Measurements from ENCODE around the gene GRM4.
"Not testable (repeated sequence)": the region's sequence is repeated elsewhere in the genome, so short reads cannot be mapped to it uniquely, and the experiment has no call there.

Gene GRM4

DNA sequence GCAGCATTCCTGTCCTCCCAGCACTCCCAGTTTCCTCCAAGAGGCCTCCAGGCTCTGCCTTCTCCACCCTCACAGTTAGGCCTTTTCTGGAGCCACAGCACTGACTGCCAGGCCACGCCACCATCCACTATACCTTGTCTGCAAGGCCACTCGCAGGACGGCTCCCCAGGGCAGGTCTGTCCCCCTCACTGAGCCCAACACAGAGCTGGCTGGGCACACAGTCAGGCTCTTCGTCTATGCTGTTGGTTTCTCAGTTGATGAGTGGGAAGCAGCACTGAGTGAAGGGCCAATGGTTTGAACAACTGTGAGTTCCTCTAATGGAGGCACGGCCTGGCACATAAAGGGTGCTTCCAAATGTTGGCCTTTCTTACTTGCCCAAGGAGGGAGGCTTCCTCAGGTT lies 95.2 kb downstream of the GRM4 start:
- Mint-ChIP-seq H3K4me1 (ENCODE audit: low read depth) (no peaks in the 10 kb centered on the region), H3K27me3 (no peaks in the 10 kb centered on the region), H3K36me3 (ENCODE audit: low read depth) (no peaks in the 10 kb centered on the region), H3K9me3 (no peaks in the 10 kb centered on the region), H3K27ac (no peak overlapping the region), H3K4me3 (no peak overlapping the region)

- Mint-ChIP-seq H3K4me3 (no peak overlapping the region), H3K4me1 (ENCODE audit: low read depth) (peaks cover 4% of the 10 kb centered on the region), H3K27ac (no peak overlapping the region), H3K36me3 (ENCODE audit: low read depth) (no peaks in the 10 kb centered on the region), H3K27me3 (no peaks in the 10 kb centered on the region), H3K9me3 (no peaks in the 10 kb centered on the region)
Measured at GRCh38 chr6:34049395-34050342, 96.2 kb downstream of the GRM4 start.

- Mint-ChIP-seq H3K4me3 (no peak overlapping the region), H3K9me3 (no peaks in the 10 kb centered on the region), H3K27me3 (no peaks in the 10 kb centered on the region), H3K4me1 (ENCODE audit: low read depth) (peaks cover 10% of the 10 kb centered on the region), H3K36me3 (ENCODE audit: low read depth) (no peaks in the 10 kb centered on the region), H3K27ac (no peak overlapping the region)
Measured at GRCh38 chr6:34047913-34048867, 97.7 kb downstream of the GRM4 start.

DNA sequence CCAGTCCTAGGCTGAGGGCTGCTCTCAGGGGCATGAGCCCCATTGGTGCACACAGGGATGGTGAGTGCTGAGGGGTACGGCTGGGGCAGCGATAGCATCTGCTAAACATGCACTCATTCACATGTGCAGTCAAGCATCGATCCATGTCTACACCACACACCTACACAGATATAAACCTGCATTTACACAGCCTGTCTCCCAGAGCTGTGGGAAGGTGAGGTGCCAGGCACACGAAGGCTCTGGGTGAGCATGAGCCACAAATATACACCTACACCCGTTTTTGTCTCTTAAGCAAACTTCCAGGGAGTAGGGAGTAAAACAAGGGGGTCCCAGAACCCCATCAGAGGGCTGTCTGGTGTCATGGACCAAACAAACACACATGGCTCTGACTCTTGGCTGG lies 99.3 kb downstream of the GRM4 start:
- H3K4me1 Mint-ChIP-seq (ENCODE audit: low read depth): peaks cover 10% of the 10 kb centered on the region
- H3K27me3 Mint-ChIP-seq: no peaks in the 10 kb centered on the region
- H3K4me3 Mint-ChIP-seq: no peak overlapping the region
- H3K36me3 Mint-ChIP-seq (ENCODE audit: low read depth): no peaks in the 10 kb centered on the region
- no peak overlapping the region for H3K27ac Mint-ChIP-seq
- no peaks in the 10 kb centered on the region for H3K9me3 Mint-ChIP-seq

GRCh38 chr6:34045771-34046170 lies 100.1 kb downstream of the GRM4 start:
- H3K9me3 Mint-ChIP-seq: no peaks in the 10 kb centered on the region
- H3K4me1 Mint-ChIP-seq (ENCODE audit: low read depth): peaks cover 10% of the 10 kb centered on the region
- no peaks in the 10 kb centered on the region for H3K27me3 Mint-ChIP-seq
- no peaks in the 10 kb centered on the region for H3K36me3 Mint-ChIP-seq (ENCODE audit: low read depth)
- H3K4me3 Mint-ChIP-seq: no peak overlapping the region
- H3K27ac Mint-ChIP-seq: no peak overlapping the region

- Mint-ChIP-seq H3K4me3 (no peak overlapping the region), H3K36me3 (ENCODE audit: low read depth) (no peaks in the 10 kb centered on the region), H3K9me3 (no peaks in the 10 kb centered on the region), H3K27ac (peak overlapping the region; percentile 4), H3K27me3 (no peaks in the 10 kb centered on the region), H3K4me1 (ENCODE audit: low read depth) (peaks cover 10% of the 10 kb centered on the region)
Measured at GRCh38 chr6:34044945-34045595, 100.8 kb downstream of the GRM4 start.

DNA sequence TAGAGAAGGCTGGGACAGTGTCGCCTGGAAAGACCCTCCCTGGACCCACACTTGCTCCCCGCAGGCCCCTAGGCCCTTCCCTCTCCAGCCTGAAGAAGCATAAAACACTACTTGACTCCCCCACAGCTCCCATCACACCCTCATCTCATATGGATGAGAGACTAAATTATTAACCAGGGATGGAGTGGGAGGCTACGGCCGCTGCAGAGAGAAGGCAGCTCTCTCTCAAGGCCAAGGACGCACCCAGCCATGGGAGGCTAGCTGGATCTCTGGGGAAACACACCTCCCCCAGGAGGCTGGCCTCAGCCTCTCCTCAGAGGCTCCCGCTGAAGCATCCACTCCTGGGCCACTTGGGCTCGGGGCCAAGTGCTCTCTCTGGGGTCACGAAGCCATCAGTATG lies 102.5 kb downstream of the GRM4 start:
- Mint-ChIP-seq H3K4me1 (ENCODE audit: low read depth) (peaks cover 10% of the 10 kb centered on the region), H3K9me3 (no peaks in the 10 kb centered on the region), H3K27ac (no peak overlapping the region), H3K4me3 (no peak overlapping the region), H3K36me3 (ENCODE audit: low read depth) (no peaks in the 10 kb centered on the region), H3K27me3 (no peaks in the 10 kb centered on the region)

GRCh38 chr6:34041998-34042397 lies 103.9 kb downstream of the GRM4 start:
- H3K9me3 Mint-ChIP-seq; H3K36me3 Mint-ChIP-seq (ENCODE audit: low read depth); H3K27ac Mint-ChIP-seq; H3K4me3 Mint-ChIP-seq; H3K4me1 Mint-ChIP-seq (ENCODE audit: low read depth); H3K27me3 Mint-ChIP-seq: not testable (repeated sequence)

DNA sequence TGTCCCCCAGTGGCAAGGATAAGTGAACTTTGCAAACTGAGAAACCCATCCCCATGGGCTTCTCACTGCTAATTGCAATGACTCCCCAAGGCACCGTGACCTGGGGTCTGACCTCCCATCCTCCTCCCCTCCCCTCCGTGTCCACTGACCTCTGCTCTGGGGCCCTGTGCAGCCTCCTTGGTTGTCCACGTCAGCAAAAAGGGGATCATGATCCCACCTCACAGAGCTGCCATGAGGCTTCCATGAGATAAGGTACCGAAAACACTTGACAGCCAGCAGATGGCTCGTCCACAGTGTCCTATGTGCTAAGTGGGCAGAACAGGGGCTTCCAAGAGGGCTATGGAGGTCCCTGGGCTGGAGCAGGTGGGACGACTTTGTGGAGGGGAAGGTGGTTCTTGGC lies 104.5 kb downstream of the GRM4 start:
- no peak overlapping the region for H3K4me3 Mint-ChIP-seq
- no peaks in the 10 kb centered on the region for H3K27me3 Mint-ChIP-seq
- H3K4me1 Mint-ChIP-seq (ENCODE audit: low read depth): peaks cover 10% of the 10 kb centered on the region
- H3K27ac Mint-ChIP-seq: no peak overlapping the region
- H3K36me3 Mint-ChIP-seq (ENCODE audit: low read depth): no peaks in the 10 kb centered on the region
- no peaks in the 10 kb centered on the region for H3K9me3 Mint-ChIP-seq

DNA sequence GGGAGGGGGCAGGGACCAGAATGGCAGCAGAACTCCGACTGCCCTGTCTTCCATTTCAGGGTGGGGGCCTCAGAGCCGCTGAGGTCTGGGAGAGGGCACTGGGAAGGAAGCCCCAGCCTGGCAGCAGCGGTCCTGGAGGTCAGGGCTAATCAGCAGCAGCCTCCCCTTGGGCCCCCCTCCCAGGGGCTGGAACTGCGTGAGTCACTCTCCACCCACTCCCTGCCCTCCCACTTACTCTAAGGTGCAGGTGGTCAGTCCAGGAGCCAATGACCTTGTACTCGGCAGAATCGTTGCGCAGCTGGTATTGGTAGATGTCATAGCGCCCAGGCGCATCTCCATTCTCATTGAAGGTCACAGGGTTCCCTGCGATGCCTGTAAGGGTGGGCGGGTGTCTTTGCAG lies 105.9 kb downstream of the GRM4 start:
- Mint-ChIP-seq H3K27me3 (no peaks in the 10 kb centered on the region), H3K4me3 (no peak overlapping the region), H3K27ac (no peak overlapping the region), H3K9me3 (no peaks in the 10 kb centered on the region), H3K4me1 (ENCODE audit: low read depth) (peaks cover 8% of the 10 kb centered on the region), H3K36me3 (ENCODE audit: low read depth) (no peaks in the 10 kb centered on the region)

DNA sequence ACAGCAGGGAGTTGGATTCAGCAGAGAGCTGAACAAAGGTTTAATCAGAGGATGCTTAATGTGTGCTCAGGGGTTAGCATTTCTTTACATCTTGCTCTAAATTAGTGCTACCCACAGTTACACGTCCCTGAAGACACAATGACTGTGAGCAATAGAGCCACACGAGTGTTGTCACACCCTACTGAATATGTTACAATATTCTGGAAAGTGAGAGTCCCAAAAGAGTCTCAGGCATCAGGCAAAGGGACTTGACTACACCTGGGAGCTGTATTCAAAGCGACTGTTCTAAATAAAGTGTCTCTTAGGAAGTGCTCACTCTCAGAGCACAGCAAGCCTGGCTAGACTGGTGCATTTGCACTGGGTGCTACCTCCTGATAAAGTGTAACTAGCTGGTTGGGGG lies 108.7 kb downstream of the GRM4 start:
- Mint-ChIP-seq H3K9me3 (no peaks in the 10 kb centered on the region), H3K27me3 (no peaks in the 10 kb centered on the region), H3K36me3 (ENCODE audit: low read depth) (no peaks in the 10 kb centered on the region), H3K4me3 (no peak overlapping the region), H3K4me1 (ENCODE audit: low read depth) (no peaks in the 10 kb centered on the region), H3K27ac (no peak overlapping the region)

GRCh38 chr6:34036357-34037069 lies 109.4 kb downstream of the GRM4 start:
- Mint-ChIP-seq H3K27me3 (no peaks in the 10 kb centered on the region), H3K4me3 (no peak overlapping the region)

DNA sequence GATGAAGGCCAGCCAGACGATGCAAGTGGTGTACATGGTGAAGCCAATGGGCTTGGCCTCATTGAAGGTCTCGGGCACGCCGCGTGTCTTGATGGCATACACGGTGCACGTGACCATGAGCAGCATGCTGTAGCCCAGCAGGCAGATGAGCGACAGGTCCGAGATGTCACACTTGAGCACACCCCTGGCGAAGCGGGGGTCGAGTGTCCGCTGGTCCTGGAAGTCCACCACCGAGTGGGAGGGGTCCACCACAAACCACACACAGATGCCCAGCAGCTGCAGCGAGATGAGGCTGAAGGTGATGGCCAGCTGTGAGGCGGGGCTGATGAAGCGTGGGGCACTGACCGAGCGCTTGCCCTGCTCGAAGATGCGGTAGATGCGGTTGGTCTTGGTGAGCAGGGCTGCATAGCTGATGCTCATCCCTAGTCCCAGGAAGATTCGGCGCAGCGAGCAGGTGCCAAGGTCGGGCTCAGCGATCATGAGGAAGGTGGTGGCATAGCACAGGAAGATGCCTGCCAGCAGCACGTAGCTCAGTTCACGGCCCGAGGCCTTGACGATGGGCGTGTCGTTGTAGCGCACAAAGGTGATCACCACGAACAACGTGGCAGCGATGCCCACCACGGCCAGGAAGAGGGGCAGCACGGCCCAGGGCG lies 110.1 kb downstream of the GRM4 start:
- Mint-ChIP-seq H3K4me3 (no peak overlapping the region), H3K36me3 (ENCODE audit: low read depth) (no peaks in the 10 kb centered on the region), H3K9me3 (no peaks in the 10 kb centered on the region), H3K27ac (no peak overlapping the region), H3K4me1 (ENCODE audit: low read depth) (no peaks in the 10 kb centered on the region), H3K27me3 (no peaks in the 10 kb centered on the region)

More at GRCh38 chr6:34036357-34037069, 109.4 kb downstream of the GRM4 start:
- Mint-ChIP-seq H3K4me1 (ENCODE audit: low read depth) (no peaks in the 10 kb centered on the region), H3K36me3 (ENCODE audit: low read depth) (no peaks in the 10 kb centered on the region), H3K27ac (no peak overlapping the region), H3K9me3 (no peaks in the 10 kb centered on the region)

DNA sequence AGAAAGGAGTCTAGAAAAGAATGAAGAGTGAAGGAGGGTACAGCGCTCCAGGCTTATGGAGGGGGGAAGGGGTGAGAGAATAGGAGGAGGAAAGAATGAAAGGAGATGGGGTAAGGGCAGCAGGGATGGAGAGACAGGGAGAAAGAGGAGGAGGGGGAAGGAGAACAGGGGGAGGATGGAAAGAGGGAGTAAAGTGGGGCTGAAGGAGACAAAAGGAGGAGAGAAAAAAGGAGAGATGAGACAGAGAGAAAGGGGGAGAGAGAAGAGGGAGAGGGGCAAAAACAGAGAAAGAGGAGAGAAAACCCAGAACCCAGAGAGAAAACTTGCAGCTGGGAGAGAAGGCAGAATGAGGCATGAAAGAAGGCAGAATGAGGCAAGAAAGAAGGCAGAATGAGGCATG lies 110.7 kb downstream of the GRM4 start:
- H3K4me3 Mint-ChIP-seq: no peak overlapping the region
- H3K9me3 Mint-ChIP-seq: no peaks in the 10 kb centered on the region
- no peak overlapping the region for H3K27ac Mint-ChIP-seq
- H3K4me1 Mint-ChIP-seq (ENCODE audit: low read depth): no peaks in the 10 kb centered on the region
- no peaks in the 10 kb centered on the region for H3K36me3 Mint-ChIP-seq (ENCODE audit: low read depth)
- no peaks in the 10 kb centered on the region for H3K27me3 Mint-ChIP-seq

Measured in stimulated activated naive CD8-positive, alpha-beta T cell treated with anti-CD3 and anti-CD28 coated beads, Interleukin-15, Interleukin-2, amounts not matched to agents 100 ng/mL and 50 ng/mL, for 24 hours (primary cell).